ENCODE results near the gene FANCE. TPM values are rescaled to one million over a fixed set of nuclear protein-coding genes. Genes with fewer than 3 reads are reported as not detected.

FANCE gene
- total RNA-seq, 2 donors from 2014 or later: 2.5 to 4.0 TPM

DNA sequence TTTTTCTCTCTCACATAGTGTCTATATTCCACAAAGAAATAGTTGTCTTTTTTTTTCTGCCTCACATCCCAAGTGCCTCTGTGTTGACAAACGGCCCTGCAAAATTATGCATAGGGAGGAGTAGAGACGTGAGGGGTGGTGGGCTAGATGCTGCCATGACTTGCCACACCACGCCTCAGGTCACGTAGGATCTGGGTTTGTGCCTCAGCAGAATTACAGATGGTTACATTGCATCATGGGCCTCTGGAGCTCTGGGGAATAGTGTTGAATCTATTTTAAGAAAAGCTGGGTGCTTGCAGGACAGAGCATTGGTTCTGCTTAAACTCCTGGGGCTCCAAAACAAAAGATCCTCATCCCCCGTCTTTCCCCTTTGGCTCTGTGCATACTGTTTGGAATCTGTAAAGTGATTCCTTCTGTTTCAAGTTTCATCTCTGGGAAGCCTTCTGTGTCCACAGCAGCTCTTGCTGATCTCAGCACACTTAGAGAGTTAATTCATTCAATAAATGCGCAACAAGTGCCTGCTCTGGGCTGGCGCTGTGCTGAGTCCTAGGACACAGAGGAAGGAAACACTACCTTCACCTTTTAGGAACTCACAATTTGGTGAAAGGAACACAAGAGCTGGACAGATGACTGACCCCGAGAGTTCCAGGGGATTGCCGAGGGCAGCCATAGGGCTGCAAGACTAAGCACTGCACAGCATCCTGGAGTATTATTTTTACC lies 2.4 kb downstream of the FANCE start:
- intact Hi-C loops (cut with DNase I): no loop called here
- DNase-seq (ENCODE audit: low spot score): no peak

DNA sequence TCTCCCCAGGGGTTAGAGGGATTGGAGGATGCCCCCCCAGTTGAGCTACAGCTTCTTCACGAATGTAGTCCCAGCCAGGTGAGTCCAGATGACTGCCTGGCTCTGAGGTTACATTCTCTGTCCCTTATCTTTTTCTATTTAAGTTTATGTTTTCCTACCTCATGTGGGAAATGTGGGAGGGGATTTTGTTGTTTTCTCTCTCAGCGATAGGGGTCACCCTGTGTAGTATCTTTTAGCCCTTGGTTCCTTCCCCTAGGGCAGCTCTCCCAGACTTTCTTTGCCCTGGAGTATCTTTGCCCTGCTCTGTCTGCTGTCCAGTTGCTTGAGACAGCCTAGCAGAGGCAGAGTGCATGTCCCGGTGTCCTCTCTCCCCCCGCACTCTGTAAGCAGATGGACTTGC lies 5.8 kb downstream of the FANCE start:
- DNase-seq (ENCODE audit: low spot score): no peak
- intact Hi-C loops (cut with DNase I): no loop called here

DNA sequence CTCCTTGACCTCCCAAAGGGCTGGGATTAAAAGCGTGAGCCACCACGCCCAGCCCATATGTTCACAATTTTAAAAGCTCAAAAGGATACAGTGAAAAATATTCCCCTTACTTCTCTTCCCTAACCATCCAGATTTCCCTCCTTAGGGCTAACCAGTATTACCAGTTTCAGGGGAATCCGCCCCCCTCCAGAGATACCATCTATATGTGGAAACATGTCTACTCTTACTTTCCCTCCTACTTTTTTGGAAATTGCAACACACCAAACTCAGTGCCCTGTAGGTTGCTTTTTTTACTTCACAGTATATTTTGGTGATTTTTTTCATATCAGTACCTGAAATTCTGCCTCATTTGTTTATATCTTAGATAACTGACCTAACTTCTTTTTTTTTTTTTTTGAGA lies 9.1 kb downstream of the FANCE start:
- no peak for DNase-seq (ENCODE audit: low spot score)
- intact Hi-C loops (cut with DNase I): no loop called here

DNA sequence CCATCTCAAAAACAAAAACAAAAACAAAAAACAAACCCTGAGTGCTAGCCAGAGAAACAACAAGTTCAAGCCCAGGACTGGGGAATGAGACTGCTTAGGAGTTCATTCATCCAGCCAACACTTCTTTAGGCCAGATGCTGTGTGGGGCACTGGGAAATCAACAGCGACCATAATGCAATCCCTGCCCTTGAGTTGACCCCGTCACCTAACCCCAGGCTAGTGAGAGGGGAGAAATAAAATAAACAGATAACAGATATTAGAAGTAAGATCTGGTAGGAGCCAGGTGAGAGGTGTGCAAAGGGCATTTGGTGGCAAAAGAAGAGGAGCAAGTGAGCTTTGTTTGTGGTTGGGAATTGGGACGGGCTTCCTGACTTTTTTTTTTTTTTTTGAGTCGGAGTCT lies 11.2 kb downstream of the FANCE start:
- intact Hi-C loops (cut with DNase I): no loop called here
- DNase-seq (ENCODE audit: low spot score): no peak

DNA sequence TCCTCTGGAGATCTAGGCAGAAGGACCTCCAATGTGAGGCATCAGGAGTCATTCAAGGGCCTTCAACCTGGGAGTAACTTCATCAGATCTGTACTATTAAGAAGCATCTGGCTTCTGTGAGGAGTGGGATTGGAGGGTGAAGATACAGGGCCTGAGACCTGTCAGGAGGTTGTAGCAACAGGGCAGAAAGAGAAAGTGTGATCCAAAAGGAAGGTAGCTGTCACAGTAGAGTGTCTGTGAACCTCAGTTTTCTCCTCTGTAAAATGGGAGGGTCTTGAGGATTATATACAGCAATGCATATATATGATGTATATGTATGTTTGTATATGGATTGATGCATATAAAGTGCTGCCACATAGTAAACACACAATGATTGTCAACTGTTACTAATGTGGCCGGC lies 13.5 kb downstream of the FANCE start:
- DNase-seq (ENCODE audit: low spot score): no peak
- intact Hi-C loops (cut with DNase I): no loop called here

DNA sequence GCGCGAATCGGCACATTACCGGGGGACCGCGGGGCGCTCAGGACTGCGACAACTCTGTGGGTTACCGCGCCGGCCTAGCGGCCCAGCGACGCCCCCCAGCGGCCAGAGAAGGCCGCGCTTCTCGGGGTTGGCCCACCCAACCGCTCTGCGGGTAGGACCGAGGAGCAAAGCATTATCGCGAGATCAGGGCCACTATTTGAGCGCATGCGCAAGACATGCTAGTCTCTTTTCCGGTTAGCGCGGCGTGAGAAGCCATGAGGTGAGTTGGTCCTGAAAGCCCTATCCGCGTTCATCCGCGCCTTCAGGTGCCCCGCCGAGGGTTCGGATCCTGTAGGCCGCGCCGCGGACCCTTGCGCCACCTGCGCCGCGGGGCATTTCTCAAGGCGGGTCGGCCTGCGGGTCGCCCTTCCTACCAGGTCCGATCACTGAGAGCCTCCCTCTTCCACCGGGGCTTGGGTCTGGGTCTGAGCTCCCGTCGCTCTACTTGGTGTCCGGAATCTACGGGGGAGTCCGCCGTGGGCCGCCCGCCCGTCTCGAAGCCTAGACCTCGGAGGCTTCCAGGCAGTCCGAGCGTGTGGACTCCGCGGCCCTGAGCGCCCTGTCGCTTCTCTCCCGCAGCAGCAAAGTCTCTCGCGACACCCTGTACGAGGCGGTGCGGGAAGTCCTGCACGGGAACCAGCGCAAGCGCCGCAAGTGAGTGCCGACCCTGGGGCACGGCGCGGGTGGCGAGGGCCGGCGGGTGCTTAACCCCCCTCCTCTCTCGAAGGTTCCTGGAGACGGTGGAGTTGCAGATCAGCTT lies 16.2 kb downstream of the FANCE start, which contains the start of gene RPL10A:
RPL10A (plus strand) TSS at position 221 of the 799 bp plus-strand sequence; CDS start at position 255, 34 bp downstream.
- peak; percentile 98 for DNase-seq (ENCODE audit: low spot score)
- intact Hi-C loops (cut with DNase I): no loop called here

DNA sequence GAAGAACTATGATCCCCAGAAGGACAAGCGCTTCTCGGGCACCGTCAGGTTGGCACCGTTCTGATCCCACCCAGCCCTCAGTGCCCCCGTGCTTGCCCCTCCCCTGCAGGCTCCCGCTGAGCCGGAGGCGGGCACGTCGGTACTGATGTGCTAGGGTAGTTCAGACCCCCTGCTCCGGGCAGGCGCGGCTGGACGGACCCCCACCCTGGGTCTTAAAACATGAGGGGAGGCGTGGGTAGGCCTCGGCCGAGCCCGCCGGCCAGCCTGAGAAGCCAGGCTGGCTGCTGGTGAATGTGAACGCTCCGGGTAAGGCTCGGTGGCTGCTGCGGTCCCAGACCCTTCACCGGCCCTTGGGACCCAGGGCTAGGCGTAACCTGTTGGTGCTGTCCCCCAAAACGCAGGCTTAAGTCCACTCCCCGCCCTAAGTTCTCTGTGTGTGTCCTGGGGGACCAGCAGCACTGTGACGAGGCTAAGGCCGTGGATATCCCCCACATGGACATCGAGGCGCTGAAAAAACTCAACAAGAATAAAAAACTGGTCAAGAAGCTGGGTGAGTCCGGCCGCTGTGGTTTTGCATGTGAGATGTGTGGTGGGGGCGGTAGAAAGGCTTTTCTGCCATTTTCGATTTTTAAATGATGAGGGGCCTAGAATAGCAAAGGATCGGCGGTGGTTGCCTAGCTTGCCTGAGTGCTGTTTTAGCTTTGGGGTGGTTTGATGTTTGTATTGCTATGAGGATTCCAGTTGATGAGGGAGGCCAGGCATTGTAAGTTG lies 17.0 kb downstream of the FANCE start:
- DNase-seq (ENCODE audit: low spot score): peak; percentile 82
- intact Hi-C loops (cut with DNase I): no loop called here

DNA sequence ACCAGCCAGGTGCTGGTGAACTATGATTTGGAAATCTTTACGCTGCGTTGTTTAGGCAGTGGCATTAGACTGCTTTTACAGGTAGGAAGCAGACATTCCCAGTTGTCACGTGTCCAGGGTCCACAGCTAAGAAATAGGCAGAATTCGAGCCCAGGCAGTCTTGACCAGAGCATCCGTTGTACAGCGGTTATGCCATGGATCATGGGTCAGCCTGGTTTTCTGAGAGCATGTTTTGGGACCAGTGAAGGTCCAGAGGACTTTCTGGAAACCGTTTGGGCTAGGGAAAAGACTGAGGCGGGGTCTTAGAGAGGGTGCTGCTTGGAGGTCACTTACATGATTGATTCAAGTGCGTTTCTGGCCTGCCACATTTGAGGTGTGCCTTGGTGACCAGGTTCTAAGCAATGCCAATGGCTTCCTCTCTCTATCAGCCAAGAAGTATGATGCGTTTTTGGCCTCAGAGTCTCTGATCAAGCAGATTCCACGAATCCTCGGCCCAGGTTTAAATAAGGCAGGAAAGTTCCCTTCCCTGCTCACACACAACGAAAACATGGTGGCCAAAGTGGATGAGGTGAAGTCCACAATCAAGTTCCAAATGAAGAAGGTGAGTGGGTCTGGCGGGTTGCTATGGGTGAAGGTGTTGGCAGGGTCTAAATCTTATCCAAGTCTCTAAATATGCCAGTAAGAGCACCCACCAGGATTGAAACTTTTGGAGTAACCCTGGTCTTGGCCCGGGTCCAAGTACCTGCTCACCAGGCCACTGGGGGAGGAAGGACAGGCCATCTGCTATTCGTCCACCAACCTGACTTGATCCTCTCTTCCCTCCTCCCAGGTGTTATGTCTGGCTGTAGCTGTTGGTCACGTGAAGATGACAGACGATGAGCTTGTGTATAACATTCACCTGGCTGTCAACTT lies 17.9 kb downstream of the FANCE start:
- intact Hi-C loops (cut with DNase I): no loop called here
- DNase-seq (ENCODE audit: low spot score): no peak

DNA sequence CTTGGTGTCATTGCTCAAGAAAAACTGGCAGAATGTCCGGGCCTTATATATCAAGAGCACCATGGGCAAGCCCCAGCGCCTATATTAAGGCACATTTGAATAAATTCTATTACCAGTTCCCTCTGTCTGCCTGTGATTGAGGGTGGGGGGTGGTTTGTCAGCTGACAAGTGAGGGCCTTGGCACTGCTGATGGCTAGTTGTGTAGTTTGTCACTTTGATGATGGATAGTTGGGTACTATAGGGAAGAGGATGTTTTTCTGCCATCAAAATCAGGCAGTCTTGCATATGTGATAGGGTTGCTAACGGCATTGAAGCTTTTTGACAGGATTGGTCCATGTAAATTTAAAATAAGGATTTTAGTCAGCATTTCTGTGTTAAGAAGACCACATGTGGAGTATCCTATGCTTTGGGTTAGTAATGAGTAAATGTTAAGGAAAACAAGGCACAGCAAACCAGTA lies 18.6 kb downstream of the FANCE start:
- intact Hi-C loops (cut with DNase I): no loop called here
- no peak for DNase-seq (ENCODE audit: low spot score)

DNA sequence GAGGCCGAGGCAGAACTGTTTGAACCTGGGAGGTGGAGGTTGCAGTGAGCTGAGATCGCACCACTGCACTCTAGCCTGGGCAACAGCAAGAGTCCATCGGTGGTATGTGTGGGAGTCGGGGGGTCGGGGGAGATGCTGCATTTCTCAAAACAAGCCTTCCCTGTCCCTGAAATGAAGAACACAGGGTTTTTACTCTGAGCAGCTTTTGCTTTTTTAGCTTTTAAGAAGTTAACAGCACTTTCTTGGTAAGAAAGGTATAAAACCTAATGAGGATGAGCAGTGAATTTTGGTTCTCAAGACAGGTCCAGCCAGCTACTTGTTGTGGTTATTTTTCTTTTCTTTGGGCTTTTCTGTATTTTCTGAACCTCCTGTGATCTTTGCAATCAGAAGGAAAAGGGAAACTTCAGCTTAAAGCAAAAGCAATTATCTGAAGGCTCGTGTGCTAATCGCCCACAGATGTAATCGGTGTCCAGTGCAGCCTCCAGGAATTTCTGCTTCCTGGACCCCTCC lies 19.8 kb downstream of the FANCE start:
- intact Hi-C loops (cut with DNase I): no loop called here
- no peak for DNase-seq (ENCODE audit: low spot score)

DNA sequence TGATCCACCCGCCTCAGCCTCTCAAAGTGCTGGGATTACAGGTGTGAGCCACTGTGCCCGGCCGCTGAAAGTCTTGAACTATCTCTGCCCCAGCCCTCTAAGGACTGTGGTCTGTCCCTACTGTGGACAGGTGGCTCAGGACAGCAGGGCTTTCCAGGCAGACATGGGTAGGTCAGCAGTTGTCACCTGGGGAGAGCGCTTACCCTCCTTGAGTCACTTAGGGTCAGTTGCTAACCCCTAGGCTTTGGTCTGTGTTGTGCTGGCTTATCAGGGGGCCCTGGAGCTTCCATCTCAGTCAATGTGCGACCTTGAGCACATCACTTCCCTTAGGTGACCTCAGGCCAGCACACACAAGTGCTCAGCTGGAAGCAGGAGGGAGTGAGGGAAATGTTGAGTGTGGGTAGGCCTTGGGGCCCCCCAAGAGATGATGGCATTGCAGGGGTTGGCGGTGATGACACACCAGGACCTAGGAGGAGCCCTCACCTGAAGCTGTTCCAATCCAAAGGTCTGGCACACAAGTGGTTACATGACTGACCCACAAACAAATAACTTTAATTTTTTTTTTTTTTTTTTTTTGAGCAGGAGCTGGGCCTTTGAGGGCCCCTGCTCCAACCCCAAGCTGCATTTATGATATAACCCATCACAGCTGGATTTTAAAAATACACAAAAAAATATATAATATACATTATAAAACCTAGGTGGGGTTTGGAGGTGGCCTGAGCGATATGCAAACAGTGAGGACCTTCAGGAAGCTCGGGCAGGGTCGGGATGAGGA lies 21.1 kb downstream of the FANCE start:
- intact Hi-C loops (cut with DNase I): no loop called here
- DNase-seq (ENCODE audit: low spot score): no peak

DNA sequence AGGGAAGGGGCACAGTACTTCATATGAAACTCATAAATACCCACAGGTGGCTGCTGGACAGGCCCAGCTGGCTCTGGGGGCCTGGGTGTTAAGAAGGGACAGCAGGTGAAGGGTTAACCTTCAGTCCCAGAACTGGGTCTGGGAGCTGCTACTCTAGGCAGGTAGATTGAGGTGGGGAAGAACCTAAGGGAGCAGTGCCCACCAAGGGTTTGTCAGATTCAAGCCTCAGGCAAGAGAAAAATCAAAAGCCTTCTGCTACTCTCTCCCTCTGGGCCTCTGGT lies 21.7 kb downstream of the FANCE start:
- intact Hi-C loops (cut with DNase I): no loop called here

DNA sequence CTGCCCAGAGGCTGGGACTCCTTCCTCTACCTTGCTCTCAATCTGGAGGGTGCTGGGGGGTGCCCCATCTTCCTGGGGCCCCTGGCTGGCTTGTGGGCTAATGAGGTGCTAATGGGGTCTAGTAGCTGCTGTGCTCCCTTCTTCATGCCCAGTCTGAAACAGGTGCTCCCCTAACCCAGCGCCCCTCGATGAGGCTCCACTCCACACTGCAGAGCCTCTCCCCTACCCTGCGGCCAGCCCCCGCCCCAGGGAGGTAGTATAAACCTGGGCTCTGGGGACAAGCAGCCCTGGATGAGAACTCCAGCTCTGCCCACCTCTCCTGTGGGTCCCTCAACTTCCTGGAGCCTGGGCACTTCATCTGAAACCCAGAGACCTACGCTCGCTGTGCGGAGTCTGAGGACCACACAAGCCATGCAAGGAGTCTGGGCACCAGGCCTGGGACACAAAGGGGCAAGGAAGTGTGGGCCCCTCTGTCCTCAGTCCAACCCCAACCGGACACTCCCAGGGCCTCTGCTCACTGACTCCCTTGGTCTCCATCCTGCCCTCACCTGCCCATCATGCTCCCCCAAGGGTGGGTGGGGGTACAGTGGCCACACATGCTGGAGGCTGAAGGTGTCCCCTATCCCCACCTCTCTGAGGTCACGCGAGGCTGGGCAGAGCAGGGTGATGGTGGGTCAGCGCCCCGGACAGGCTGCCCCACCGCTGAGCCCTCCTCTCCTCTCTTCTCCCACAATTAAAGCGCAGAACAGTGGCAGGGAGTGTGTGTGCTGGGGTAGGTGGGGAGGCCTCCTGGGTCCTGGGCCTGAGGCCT lies 22.2 kb downstream of the FANCE start:
- DNase-seq (ENCODE audit: low spot score): no peak
- intact Hi-C loops (cut with DNase I): no loop called here

More for the DNA sequence above, 21.7 kb downstream of the FANCE start:
- no peak for DNase-seq (ENCODE audit: low spot score)

DNA sequence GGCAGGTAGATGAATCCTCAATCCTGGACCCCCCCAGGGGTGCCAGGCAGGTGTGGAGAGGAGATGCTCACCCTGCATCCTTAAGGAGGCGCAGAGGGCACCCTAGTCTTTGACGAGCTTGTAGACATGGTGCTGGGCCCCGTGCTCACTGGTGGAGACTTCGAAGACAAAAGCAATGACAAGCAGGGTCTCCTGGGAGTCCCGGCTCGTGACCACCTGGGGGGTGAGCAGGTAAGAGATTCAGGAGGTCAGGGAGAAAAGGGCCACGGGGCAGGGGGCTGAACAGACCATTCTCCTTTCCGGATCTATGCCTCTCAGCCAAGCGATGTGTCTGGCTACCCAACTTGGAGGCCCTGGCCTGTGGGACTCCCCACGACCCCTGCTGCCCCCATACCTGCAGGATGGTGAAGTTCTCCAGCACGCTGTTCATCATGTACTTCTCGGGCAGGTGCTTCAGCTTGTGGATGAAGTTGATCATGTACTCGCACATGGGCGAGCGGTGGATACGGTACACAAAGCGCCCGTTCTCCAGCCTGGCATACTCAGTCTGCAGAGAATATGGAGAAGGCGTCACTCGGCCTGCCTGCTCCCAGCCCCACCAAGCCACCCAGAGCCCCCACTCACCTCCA lies 22.9 kb downstream of the FANCE start:
- DNase-seq (ENCODE audit: low spot score): no peak
- intact Hi-C loops (cut with DNase I): no loop called here

DNA sequence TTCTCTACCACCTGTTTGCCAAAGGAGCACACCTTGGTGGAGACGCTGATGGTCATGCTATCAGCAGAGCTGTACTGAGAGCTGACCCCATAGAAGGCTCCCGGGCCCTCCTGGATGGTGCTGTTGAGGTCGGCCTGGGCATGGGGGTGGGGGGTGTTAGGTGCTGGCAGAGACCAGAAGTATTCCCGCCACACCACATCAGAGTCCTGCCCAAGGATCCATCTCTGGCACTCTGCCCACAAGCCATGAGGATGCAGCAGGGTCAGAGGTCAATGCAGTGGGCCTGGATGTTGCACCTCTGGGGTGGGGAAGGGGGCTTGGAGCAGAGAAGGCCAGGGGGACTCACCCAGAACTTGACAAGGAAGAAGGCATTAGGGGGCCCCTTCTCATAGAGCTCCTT lies 23.4 kb downstream of the FANCE start:
- DNase-seq (ENCODE audit: low spot score): no peak
- intact Hi-C loops (cut with DNase I): no loop called here

DNA sequence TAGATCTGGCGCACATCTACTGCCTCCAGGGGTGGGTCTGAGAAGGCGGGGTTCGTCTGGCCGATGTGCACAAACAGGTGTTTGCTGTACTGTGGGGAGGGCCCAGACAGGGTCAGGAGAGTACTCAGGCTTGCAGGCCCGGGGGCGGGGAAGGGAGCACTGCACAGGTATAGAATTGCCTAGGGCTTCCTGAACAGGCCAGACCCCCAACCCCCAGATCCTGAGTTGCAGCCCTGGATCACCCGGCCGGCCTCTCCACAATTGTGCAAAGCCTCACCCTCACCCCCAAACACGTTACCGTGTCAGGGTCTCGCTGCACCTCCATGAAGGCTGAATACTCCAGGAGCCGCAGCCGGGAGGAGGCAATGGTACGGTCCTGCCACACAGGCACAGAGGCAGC lies 23.9 kb downstream of the FANCE start:
- intact Hi-C loops (cut with DNase I): no loop called here
- no peak for DNase-seq (ENCODE audit: low spot score)

DNA sequence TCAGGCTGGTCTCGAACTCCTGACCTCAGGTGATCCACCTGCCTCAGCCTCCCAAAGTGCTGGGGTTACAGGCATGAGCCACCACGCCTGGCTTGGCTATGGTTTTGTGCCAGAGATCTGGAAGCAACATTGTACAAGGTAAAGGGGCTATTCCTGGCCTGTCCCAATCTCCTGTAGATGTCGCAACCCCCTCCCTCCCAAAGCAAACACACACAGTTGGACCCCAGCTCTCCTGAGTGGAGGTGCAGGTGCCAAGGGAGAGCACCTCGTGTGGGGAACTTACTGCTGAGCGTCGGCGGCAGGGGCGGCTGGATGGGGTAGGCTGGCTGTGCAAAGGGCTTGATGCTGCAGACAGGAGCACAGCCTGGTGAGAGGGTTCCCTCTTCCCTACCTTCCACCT lies 24.9 kb downstream of the FANCE start:
- intact Hi-C loops (cut with DNase I): no loop called here
- no peak for DNase-seq (ENCODE audit: low spot score)
